ENCODE data around the gene RAP1GDS1.
"Not testable (repeated sequence)": the region's sequence is repeated elsewhere in the genome, so short reads cannot be mapped to it uniquely, and the experiment has no call there.

The RAP1GDS1 gene

GRCh38 chr4:98288671-98289070 is 27.5 kb downstream of the RAP1GDS1 start:
- not testable (repeated sequence) for DNase-seq (ENCODE audit: low read depth)

DNA sequence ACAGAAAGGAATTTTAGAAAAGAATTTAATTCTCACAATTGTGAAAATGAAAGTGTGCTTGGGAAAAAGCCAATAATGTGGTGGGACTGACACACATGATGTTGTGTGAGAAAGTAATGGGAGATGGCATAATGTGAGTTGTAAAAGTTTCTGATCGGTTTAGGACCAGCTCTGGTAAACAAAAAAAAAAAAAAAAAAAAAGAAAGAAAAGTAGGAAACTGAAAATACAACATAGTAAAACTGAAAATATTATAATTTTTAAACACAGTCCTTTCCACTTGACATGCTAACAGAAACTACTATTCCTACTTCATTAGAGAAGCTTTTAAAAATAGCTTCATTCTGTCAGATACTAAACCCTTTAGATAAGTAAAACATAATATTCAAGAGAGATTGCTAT is 28.2 kb downstream of the RAP1GDS1 start:
- no peak for DNase-seq (ENCODE audit: low read depth)

DNA sequence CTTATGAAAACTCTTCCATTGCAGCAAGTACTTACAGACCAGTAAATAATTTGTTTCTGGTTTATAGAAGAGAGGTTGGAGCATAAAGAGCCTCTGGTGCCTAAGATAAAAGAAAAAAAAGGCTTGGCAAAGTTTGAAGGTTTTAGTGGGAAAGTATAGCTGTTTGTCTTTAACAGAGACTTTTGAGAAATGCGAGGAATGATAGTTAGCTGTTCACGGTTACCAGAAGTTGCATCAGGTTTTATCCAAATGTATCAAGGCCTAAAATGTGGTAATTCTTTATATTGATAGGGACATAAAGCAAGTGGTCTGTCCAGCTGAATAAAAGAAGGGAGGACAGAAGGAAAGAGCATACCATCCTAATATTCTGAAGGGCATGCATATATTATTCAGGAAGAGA is 29.3 kb downstream of the RAP1GDS1 start:
- peak; percentile 53 for DNase-seq (ENCODE audit: low read depth)

DNA sequence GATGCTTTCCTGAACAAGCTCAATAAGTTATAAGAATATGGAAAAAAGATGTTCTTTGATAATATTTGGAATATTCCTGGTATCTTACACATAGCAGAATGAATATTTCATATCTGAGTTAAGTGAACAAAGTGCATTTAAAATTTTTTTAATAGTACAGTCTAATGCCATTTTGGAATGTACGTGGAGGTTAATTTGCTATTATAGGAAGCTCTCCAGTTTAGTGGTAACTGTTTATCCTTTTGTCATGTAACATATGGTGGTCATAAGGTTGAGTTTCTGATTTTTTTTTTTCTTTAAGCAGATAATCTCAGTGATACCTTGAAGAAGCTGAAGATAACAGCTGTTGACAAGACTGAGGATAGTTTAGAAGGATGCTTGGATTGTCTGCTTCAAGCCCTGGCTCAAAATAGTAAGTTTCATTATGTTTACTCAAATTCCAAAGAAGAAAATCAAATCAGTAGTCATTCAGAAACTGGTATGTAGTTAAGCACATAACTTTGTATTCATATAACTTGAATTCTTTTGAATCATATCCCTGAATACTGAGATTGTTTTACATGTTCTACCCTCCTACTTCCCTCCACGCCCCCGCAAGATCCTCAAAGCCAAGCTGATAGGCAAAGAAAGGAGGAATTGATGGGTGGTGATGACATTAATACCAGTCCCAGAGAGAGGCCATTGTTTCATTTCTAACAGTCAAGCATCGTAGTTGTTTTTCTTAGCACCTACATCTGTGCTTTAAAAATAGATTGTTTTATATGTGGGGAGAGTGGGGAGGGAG is 32.1 kb downstream of the RAP1GDS1 start:
- DNase-seq (ENCODE audit: low read depth), result no peak

DNA sequence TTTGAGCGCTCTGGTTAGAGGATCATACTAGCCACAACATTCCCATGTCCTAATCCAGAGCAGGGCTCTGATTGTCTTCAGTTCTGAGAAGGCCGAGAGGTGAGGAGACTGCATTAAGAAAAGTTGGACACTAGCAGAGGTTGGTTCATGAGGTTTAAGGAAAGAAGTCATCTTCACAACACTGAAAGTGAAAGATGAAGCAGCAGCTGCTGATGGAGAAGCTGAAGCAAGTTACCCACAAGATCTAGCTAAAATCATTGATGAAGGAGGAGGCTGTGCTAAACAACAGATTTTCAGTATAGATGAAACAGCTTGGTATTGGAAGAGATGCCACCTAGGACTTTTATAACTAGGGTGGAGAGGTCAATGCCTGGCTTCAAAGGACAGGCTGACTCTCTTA is 36.8 kb downstream of the RAP1GDS1 start:
- DNase-seq (ENCODE audit: low read depth), result no peak

GRCh38 chr4:98300706-98301105 is 39.5 kb downstream of the RAP1GDS1 start:
- no peak for DNase-seq (ENCODE audit: low read depth)

DNA sequence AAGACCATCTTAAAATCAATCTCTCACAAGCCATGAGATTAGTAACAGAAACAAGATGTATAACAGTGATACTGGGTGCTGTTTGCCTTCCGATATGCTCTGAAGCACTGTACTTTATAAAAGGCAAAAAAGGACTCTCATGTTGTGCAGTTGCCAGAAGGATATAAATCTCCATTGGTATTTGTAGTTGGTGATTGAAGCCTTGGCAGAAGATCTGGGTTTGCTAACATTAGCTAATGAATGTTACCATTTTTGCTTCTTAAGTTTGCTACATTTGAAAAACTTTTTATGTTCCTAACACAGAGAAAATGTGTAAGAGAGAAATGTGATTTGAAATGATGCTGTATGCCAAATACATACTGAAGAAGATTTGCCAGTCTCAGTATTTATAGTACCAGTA is 44.4 kb downstream of the RAP1GDS1 start:
- DNase-seq (ENCODE audit: low read depth), result no peak

GRCh38 chr4:98310867-98311266 is 49.7 kb downstream of the RAP1GDS1 start:
- DNase-seq (ENCODE audit: low read depth), result no peak

- no peak for DNase-seq (ENCODE audit: low read depth)
Measured at GRCh38 chr4:98311656-98312055, 50.5 kb downstream of the RAP1GDS1 start.

GRCh38 chr4:98314791-98315565 is 53.8 kb downstream of the RAP1GDS1 start:
- no peak for DNase-seq (ENCODE audit: low read depth)

- no peak for DNase-seq (ENCODE audit: low read depth)
Measured at GRCh38 chr4:98318521-98318920, 57.3 kb downstream of the RAP1GDS1 start.

DNA sequence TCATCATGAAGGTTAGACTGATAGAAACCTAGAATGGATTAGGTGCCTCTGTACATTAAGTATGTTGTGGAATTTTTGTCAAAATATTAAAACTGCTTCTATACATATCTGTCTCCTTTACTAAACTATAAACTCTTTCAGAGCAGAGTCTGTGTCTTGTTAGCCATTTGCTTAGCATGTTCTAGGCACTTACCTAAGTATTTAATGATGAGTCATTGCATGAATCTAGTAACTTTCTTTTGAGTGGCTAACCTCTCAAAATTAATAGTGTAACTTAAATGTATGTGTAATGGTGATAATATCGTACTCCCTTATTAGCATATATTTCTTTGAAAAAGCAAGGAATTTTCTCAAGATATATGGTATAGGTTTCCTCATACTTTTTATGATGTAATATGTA is 57.8 kb downstream of the RAP1GDS1 start:
- DNase-seq (ENCODE audit: low read depth), result no peak

DNA sequence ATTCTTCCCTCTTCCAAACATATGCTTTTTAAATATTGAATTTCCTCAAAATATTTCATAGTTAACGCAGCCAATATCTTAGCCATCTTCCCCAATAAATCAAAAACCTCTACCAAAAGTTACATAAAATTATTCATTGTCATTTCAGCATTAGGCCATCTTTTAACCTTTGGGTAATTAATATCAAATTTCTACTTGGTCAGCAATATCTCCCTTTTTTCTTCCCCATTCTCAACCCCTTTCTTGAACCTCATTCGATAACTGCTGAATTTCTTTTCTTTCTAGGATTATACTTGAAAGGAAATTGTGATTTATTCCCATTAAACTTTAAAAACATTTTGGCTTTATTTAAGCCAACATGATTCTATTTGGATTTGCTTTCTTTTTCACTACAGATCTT is 65.0 kb downstream of the RAP1GDS1 start:
- no peak for DNase-seq (ENCODE audit: low read depth)

DNA sequence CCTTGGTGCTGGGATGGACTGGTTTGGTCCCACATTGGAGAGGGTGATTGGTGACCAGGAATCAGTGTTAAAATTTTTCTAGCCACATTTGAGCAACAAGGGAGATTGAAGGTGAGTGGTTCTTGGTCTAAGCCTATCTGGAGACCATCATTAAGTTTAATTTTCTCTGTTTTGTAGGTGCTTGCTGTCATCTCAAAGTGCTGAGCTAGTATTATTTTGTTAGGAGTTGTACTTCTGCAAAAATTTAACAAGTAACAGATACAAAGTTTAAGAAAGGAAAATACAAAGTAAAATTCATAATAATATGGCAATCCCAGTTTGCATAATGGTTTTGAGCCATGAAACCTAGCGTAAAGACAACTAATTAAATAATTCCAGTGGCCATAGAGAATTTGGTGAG is 66.5 kb downstream of the RAP1GDS1 start:
- DNase-seq (ENCODE audit: low read depth), result no peak

DNA sequence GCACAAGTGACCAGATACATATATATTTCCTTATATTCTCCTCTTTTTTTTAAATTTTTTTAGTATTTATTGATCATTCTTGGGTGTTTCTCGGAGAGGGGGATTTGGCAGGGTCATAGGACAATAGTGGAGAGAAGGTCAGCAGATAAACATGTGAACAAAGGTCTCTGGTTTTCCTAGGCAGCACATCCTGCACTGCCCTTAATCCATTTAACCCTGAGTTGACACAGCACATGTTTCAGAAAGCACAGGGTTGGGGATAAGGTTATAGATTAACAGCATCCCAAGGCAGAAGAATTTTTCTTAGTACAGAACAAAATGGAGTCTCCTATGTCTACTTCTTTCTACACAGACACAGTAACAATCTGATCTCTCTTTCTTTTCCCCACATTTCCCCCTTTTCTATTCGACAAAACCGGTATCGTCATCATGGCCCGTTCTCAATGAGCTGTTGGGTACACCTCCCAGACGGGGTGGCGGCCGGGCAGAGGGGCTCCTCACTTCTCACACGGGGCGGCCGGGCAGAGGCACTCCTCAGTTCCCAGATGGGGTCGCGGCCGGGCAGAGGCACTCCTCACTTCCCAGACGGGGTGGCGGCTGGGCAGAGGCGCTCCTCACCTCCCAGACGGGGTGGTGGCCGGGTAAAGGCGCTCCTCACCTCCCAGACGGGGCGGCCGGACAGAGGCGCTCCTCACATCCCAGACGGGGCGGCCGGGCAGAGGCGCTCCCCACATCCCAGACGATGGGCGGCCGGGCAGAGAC is 68.9 kb downstream of the RAP1GDS1 start:
- not testable (repeated sequence) for DNase-seq (ENCODE audit: low read depth)

- no peak for DNase-seq (ENCODE audit: low read depth)
Measured at GRCh38 chr4:98332017-98332416, 70.8 kb downstream of the RAP1GDS1 start.

GRCh38 chr4:98334461-98334860 is 73.3 kb downstream of the RAP1GDS1 start:
- DNase-seq (ENCODE audit: low read depth), result no peak

GRCh38 chr4:98338761-98339438 is 77.7 kb downstream of the RAP1GDS1 start:
- no peak for DNase-seq (ENCODE audit: low read depth)

- DNase-seq (ENCODE audit: low read depth), result no peak
Measured at GRCh38 chr4:98341309-98341708, 80.1 kb downstream of the RAP1GDS1 start.

DNA sequence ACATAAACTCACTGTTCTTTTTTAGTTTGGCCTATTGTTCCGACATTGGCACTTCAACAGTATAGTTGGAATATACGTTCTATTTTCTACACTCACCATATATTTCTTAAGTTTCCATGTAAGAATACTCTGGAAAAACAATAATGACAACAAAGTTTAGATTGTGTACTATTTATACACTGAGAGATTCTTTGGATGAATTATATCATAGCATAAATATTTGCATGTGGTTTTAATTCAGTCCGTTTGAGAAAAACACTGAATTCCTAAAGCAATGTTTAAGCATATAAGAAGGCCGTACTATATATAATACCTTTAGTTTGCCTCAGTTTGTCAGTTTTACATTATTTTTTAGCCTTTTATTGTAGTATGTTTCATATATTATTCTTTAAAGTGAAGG is 82.4 kb downstream of the RAP1GDS1 start:
- no peak for DNase-seq (ENCODE audit: low read depth)

DNA sequence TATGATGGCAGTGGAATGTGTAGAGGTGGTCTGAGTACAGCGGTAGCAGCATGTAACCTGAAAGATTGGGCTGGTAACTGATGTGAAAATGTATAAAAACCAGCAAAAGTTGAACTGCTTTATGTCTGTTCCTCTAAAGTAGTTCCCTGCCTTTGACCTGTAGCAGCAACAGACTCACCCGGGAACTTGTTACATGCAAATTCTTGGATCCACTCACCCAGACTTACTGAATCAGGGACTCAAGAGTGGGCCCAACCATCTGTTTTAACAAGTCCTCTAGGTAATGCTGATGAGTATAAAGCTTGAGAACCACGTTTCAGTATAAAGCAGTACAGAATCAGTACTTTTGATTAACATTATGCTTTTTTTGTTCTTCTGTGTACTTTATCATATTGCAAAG is 84.7 kb downstream of the RAP1GDS1 start:
- DNase-seq (ENCODE audit: low read depth), result no peak

DNA sequence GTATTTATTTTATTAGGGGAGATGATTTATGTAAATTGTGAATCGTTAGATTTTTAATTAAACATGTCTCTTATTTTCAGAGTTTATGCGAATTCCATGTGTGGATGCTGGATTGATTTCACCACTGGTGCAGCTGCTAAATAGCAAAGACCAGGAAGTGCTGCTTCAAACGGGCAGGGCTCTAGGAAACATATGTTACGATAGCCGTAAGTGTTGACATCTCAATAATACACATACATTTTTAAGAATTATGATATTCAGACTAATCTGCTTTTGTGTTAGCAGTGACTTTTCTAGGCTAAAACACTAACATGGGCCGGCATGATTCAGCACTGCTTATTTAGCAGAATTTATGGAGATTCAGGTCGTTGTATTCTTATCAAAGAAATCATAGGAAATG is 91.2 kb downstream of the RAP1GDS1 start:
- no peak for DNase-seq (ENCODE audit: low read depth)

Data from GM04504 (cell line).